H1 (cell line): Measurements from ENCODE around the gene SLC25A47. TPM values are rescaled to one million over a fixed set of nuclear protein-coding genes. Genes with fewer than 3 reads are reported as not detected.

Experiments used
- CTCF ChIA-PET: fragments of 300-600 bp; sonication (Branson Sonifier 250); formaldehyde crosslinking; loops from one replicate; lab custom pipeline; 2021; ENCODE audit not compliant: partially characterized antibody; lab: Charles Lee
- POLR2A ChIA-PET: fragments of 300-600 bp; sonication (Branson Sonifier 250); formaldehyde crosslinking; loops from one replicate; lab custom pipeline; 2021; ENCODE audit warnings: inconsistent platforms; ENCODE audit not compliant: partially characterized antibody; lab: Charles Lee
- DNase-seq, 2 experiments: peaks; one replicate each; pipeline versions ENCODE4 v3.0.0 to v3.0.0-alpha.2; 2010 to 2022; ENCODE audit warnings: low spot score in 2 of 2, low read depth in 1 of 2, mixed read lengths in 1 of 2
- FAIRE-seq: peaks from 2 replicates; lab custom pipeline; 2011; peaks lifted over from hg19 to GRCh38; lab: Jason Lieb, UNC
- H2AFZ ChIP-seq: 2 replicates; pipeline ENCODE4 v1.8.1; 2012; ENCODE audit warnings: low read length, inconsistent platforms
- H2AK5ac ChIP-seq: 2 replicates; pipeline ENCODE4 v1.6.1; 2013; ENCODE audit warnings: low read depth, low read length
- H2BK120ac ChIP-seq: replicated peaks from 2 replicates; pipeline ENCODE3; 2013; ENCODE audit warnings: low read depth, low read length, inconsistent platforms
- H2BK12ac ChIP-seq: 2 replicates; pipeline ENCODE4 v1.6.1; 2013; ENCODE audit warnings: low read depth, low read length
- H2BK15ac ChIP-seq: 2 replicates; pipeline ENCODE4 v1.6.1; 2013; ENCODE audit warnings: low read length
- H2BK20ac ChIP-seq: 2 replicates; pipeline ENCODE4 v1.6.1; 2013; ENCODE audit warnings: low read length
- H2BK5ac ChIP-seq: 2 replicates; pipeline ENCODE4 v1.6.1; 2013; ENCODE audit warnings: low read depth, low read length
- H3K14ac ChIP-seq: 2 replicates; pipeline ENCODE4 v1.6.1; 2013; ENCODE audit warnings: inconsistent platforms; ENCODE audit not compliant: insufficient read length
- H3K18ac ChIP-seq: 2 replicates; pipeline ENCODE4 v1.6.1; 2013; ENCODE audit warnings: low read length; ENCODE audit errors: extremely low read depth
- H3K23ac ChIP-seq: 2 replicates; pipeline ENCODE4 v1.6.1; 2013; ENCODE audit warnings: inconsistent platforms; ENCODE audit not compliant: insufficient read length
- H3K23me2 ChIP-seq: 2 replicates; pipeline ENCODE4 v1.6.1; 2013; ENCODE audit warnings: low read depth, low read length
- H3K27ac ChIP-seq: 2 replicates; pipeline ENCODE4 v1.6.1; 2011; ENCODE audit warnings: low read depth, low read length, inconsistent platforms
- H3K27me3 ChIP-seq, 4 experiments: replicated peaks in 1 of 4; 1 replicate in 1 of 4; 2 replicates in 3 of 4; pipeline versions ENCODE4 v1.6.1 to v1.8.1; 2011 to 2013; ENCODE audit warnings: low read length in 3 of 4, mild to moderate bottlenecking in 3 of 4, inconsistent platforms in 2 of 4, mixed read lengths in 2 of 4, moderate library complexity in 1 of 4; ENCODE audit not compliant: control insufficient read depth in 3 of 4, insufficient read depth in 3 of 4; ENCODE audit errors: extremely low read depth in 1 of 4
- H3K36me3 ChIP-seq, 4 experiments: 2 replicates each; pipeline versions ENCODE4 v1.6.1 to v1.8.1; 2011 to 2013; ENCODE audit warnings: mild to moderate bottlenecking in 4 of 4, low read length in 3 of 4, moderate library complexity in 2 of 4, control low read depth in 1 of 4, inconsistent platforms in 1 of 4; ENCODE audit not compliant: insufficient read depth in 4 of 4, control insufficient read depth in 2 of 4
- H3K4ac ChIP-seq: replicated peaks from 2 replicates; pipeline ENCODE3; 2013; ENCODE audit warnings: low read length, low read depth, mixed read lengths, inconsistent platforms; ENCODE audit not compliant: insufficient read length
- H3K4me1 ChIP-seq, 4 experiments: replicated peaks in 1 of 4; 1 replicate in 1 of 4; 2 replicates in 3 of 4; pipeline versions ENCODE4 v1.6.1 to v1.8.1; 2011 to 2013; ENCODE audit warnings: low read length in 3 of 4, inconsistent platforms in 2 of 4, mixed read lengths in 1 of 4; ENCODE audit not compliant: insufficient read depth in 4 of 4, control insufficient read depth in 3 of 4
- H3K4me2 ChIP-seq, 2 experiments: 2 replicates each; pipeline versions ENCODE4 v1.6.1 to v1.8.1; 2011 to 2013; ENCODE audit warnings: low read depth in 2 of 2, low read length in 2 of 2, control low read depth in 1 of 2, inconsistent platforms in 1 of 2, mild to moderate bottlenecking in 1 of 2; ENCODE audit not compliant: insufficient read depth in 1 of 2
- H3K4me3 ChIP-seq, 4 experiments: fragments of 200-600, 300-600 bp in 1 of 4; sonication (generic), shearing (Covaris generic), sonication (Bioruptor Twin) in 1 of 4; 2 replicates each; pipeline versions ENCODE4 v1.5.1 to v1.8.1; 2011 to 2016; ENCODE audit warnings: low read length in 4 of 4, low read depth in 3 of 4, control low read depth in 2 of 4, inconsistent platforms in 2 of 4, mild to moderate bottlenecking in 2 of 4, mixed read lengths in 1 of 4, moderate library complexity in 1 of 4; ENCODE audit not compliant: insufficient read depth in 2 of 4; ENCODE audit errors: extremely low read depth in 1 of 4
- H3K56ac ChIP-seq: replicated peaks from 2 replicates; pipeline ENCODE3; 2013; ENCODE audit warnings: low read depth, mild to moderate bottlenecking, mixed read lengths, low read length, inconsistent platforms; ENCODE audit not compliant: insufficient read length
- H3K79me1 ChIP-seq: 2 replicates; pipeline ENCODE4 v1.6.1; 2013; ENCODE audit warnings: low read depth, low read length, control low read depth
- H3K79me2 ChIP-seq, 2 experiments: 2 replicates each; pipeline versions ENCODE4 v1.6.1 to v1.8.1; 2012 to 2013; ENCODE audit warnings: low read length in 2 of 2, mild to moderate bottlenecking in 2 of 2, inconsistent platforms in 1 of 2; ENCODE audit not compliant: insufficient read depth in 2 of 2, control insufficient read depth in 1 of 2
- H3K9ac ChIP-seq, 4 experiments: replicated peaks in 1 of 4; 1 replicate in 1 of 4; 2 replicates in 3 of 4; pipeline versions ENCODE4 v1.6.1 to v1.8.1; 2011 to 2013; ENCODE audit warnings: low read depth in 3 of 4, low read length in 3 of 4, control low read depth in 2 of 4, mild to moderate bottlenecking in 2 of 4, moderate library complexity in 2 of 4, inconsistent platforms in 1 of 4; ENCODE audit errors: extremely low read depth in 1 of 4
- H3K9me3 ChIP-seq, 2 experiments: 2 replicates each; pipeline versions ENCODE4 v1.6.1 to v1.8.1; 2012 to 2013; ENCODE audit warnings: mild to moderate bottlenecking in 2 of 2, moderate library complexity in 2 of 2, control low read depth in 1 of 2, inconsistent platforms in 1 of 2, low read depth in 1 of 2, low read length in 1 of 2, mixed read lengths in 1 of 2; ENCODE audit not compliant: insufficient read depth in 2 of 2
- H4K20me1 ChIP-seq, 2 experiments: replicated peaks in 1 of 2; 2 replicates each; pipeline versions ENCODE3 to v1.8.1; 2011 to 2013; ENCODE audit warnings: inconsistent platforms in 2 of 2, low read length in 2 of 2, mild to moderate bottlenecking in 1 of 2; ENCODE audit not compliant: insufficient read depth in 2 of 2, control insufficient read depth in 1 of 2
- H4K5ac ChIP-seq: 2 replicates; pipeline ENCODE4 v1.6.1; 2013; ENCODE audit warnings: low read length, low read depth, mixed read lengths, inconsistent platforms; ENCODE audit not compliant: insufficient read length
- H4K8ac ChIP-seq: 2 replicates; pipeline ENCODE4 v1.8.0; 2013; ENCODE audit warnings: mild to moderate bottlenecking, moderate library complexity, low read length, inconsistent platforms; ENCODE audit not compliant: insufficient read depth; ENCODE audit errors: extremely low read depth
- H4K91ac ChIP-seq: replicated peaks from 2 replicates; pipeline ENCODE3; 2013; ENCODE audit warnings: low read length, mixed read lengths, inconsistent platforms; ENCODE audit not compliant: insufficient read length
- CBX8 ChIP-seq: fragments of 300-800, 300-1000 bp; sonication (generic); IDR thresholded peaks from 2 replicates; pipeline ENCODE4 v1.7.1; 2016; ENCODE audit warnings: low read depth, low read length, borderline replicate concordance
- CREB1 ChIP-seq: IDR thresholded peaks from 2 replicates; pipeline ENCODE4 v1.6.1; 2012; ENCODE audit warnings: inconsistent platforms
- JUN ChIP-seq: IDR thresholded peaks from 2 replicates; pipeline ENCODE4 v1.6.1; 2011; ENCODE audit warnings: low read depth, mild to moderate bottlenecking, improper control_type of control experiment, low read length
- JUND ChIP-seq: IDR thresholded peaks from 2 replicates; pipeline ENCODE4 v1.6.1; 2011; ENCODE audit warnings: mild to moderate bottlenecking, improper control_type of control experiment, low read length
- RAD21 ChIP-seq, 2 experiments: IDR thresholded peaks in 1 of 2; conservative IDR thresholded peaks in 1 of 2; 2 replicates each; pipeline ENCODE4 v1.6.1; 2011; ENCODE audit warnings: low read depth in 2 of 2, low read length in 2 of 2, improper control_type of control experiment in 1 of 2, inconsistent platforms in 1 of 2, mild to moderate bottlenecking in 1 of 2, moderate library complexity in 1 of 2
- RBBP5 ChIP-seq: IDR thresholded peaks from 2 replicates; pipeline ENCODE4 v1.7.1; 2012; ENCODE audit warnings: low read depth, mild to moderate bottlenecking, inconsistent platforms, low read length, moderate library complexity, borderline replicate concordance
- SIN3A ChIP-seq, 2 experiments: IDR thresholded peaks in 1 of 2; conservative IDR thresholded peaks in 1 of 2; 2 replicates each; pipeline ENCODE4 v1.6.1; 2011 to 2012; ENCODE audit warnings: low read length in 2 of 2, improper control_type of control experiment in 1 of 2, low read depth in 1 of 2, mild to moderate bottlenecking in 1 of 2
- TAF1 ChIP-seq: IDR thresholded peaks from 2 replicates; pipeline ENCODE4 v1.6.1; 2011; ENCODE audit warnings: mild to moderate bottlenecking, low read depth, low read length
- TAF7 ChIP-seq: optimal IDR thresholded peaks from 2 replicates; pipeline ENCODE3; 2011; ENCODE audit warnings: low read depth, mild to moderate bottlenecking, inconsistent platforms, low read length, moderate library complexity, borderline replicate concordance
- TBP ChIP-seq: IDR thresholded peaks from 2 replicates; pipeline ENCODE4 v1.6.1; 2011; ENCODE audit warnings: low read depth, low read length, improper control_type of control experiment
- ZNF274 ChIP-seq: IDR thresholded peaks from 2 replicates; pipeline ENCODE4 v1.7.0; 2012; ENCODE audit warnings: low read length, borderline replicate concordance; ENCODE audit errors: extremely low read depth
- WGBS, 2 experiments: shearing (Covaris generic) in 1 of 2; methylation state at CpG; one replicate each; pipeline versions ENCODE4 v1.1.6 to v1.1.7; 2013 to 2015; ENCODE audit warnings: low lambda C conversion rate in 2 of 2, mixed read lengths in 2 of 2, inconsistent platforms in 1 of 2, low coverage in 1 of 2, missing lambda C conversion rate in 1 of 2; ENCODE audit not compliant: insufficient replicate concordance in 2 of 2, insufficient coverage in 1 of 2, insufficient read length in 1 of 2; ENCODE audit errors: extremely low coverage in 1 of 2, missing lambda C conversion rate in 1 of 2; 5-methylcytosine and 5-hydroxymethylcytosine counted together
- polyA plus RNA-seq, 7 experiments: library from polyadenylated mRNA; depleted of rRNA in 3 of 7; stranded (reverse) in 5 of 7; unstranded in 2 of 7; fragments of >200 nt in 5 of 7; fragments of 200-250 nt in 2 of 7; gene quantifications; 1 replicate in 5 of 7; 2 replicates in 1 of 7; 4 replicates in 1 of 7; pipeline versions ENCODE4 v1.2.1 to v1.2.3, GENCODE V29; 2011 to 2013; ENCODE audit warnings: missing spikeins in 2 of 7, mixed read lengths in 2 of 7
- total RNA-seq: library from RNA; stranded (reverse); fragmentation: NEBNext Ultra II Directional; extraction: Animal tissue kit (Norgen Biotek cat#: 25700); gene quantifications from 2 replicates; pipeline ENCODE4 v1.2.1, GENCODE V29; 2021
- TF ChIP-seq, protein P1 (sequence below): IDR thresholded peaks from 2 replicates; pipeline ENCODE4 v1.6.1; 2012; ENCODE audit warnings: inconsistent platforms

Gene SLC25A47
- total and polyA plus RNA-seq, 2 of the 8 experiments (the other 6 are each of a cell fraction or from before 2014, with no cell fraction given): not detected

DNA sequence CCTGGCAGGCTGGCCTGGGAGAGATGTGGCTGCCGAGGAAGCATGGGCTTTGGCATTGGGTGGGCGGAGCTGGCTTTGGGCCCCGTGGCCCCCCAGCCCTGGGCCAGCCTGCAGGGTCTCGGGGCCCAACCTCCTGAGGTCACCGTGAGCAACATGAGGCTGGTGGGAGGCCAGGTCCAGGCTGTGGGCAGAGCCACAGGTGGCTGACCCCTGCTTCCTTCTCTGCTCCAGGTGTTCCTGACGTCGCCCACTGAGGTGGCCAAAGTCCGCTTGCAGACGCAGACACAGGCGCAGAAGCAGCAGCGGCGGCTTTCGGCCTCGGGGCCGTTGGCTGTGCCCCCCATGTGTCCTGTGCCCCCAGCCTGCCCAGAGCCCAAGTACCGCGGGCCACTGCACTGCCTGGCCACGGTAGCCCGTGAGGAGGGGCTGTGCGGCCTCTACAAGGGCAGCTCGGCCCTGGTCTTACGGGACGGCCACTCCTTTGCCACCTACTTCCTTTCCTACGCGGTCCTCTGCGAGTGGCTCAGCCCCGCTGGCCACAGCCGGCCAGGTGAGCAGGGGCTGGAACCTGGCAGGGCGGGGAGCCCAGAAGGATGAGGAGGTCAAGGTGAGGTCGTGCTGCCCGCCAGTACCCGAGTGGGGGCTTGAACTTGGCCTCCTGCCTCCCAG, 5.5 kb downstream of the SLC25A47 start:
- Histone ChIP-seq H3K9ac (no peak overlapping the region; a peak in 1 of 7 replicates), H3K36me3 (0 out of 8 replicates have a peak, but pooled peaks cover 0 to 3% (median 0%) of the 10 kb centered on the region in 4 experiments), H2BK12ac (no peak overlapping the region), H2AK5ac (no peak overlapping the region), H3K4me1 (0 out of 7 replicates have a peak, but pooled peaks cover 0 to 4% (median 0%) of the 10 kb centered on the region in 4 experiments), H3K18ac (no peak overlapping the region), H2BK120ac (no peak overlapping the region), H3K23ac (no peak overlapping the region), H2BK20ac (no peak overlapping the region), H2BK15ac (no peak overlapping the region), H2BK5ac (no peak overlapping the region), H3K4ac (no peak overlapping the region), H3K23me2 (no peaks in the 10 kb centered on the region; the same call in 1 of the 2 replicates), H3K9me3 (no peaks in the 10 kb centered on the region), H4K5ac (no peak overlapping the region), H3K4me3 (no peak overlapping the region), H4K91ac (no peak overlapping the region), H4K20me1 (peaks cover 0 to 1% of the 10 kb centered on the region in 2 experiments), H2AFZ (peak overlapping the region; percentile 87; the same call in 1 of the 2 replicates), H3K56ac (no peak overlapping the region), H4K8ac (peak overlapping the region; percentile 53; the same call in 1 of the 2 replicates), H3K27me3 (no peaks in the 10 kb centered on the region), H3K27ac (no peak overlapping the region), H3K4me2 (no peak overlapping the region), H3K79me1 (no peaks in the 10 kb centered on the region), H3K79me2 (no peaks in the 10 kb centered on the region), H3K14ac (no peak overlapping the region)
- no peak for DNase-seq
- no peak for FAIRE-seq
- 92% methylated on average over 30 of the region's 32 CpGs; no CpG with 5 or more reads in 1 of the 2 experiments for WGBS, 2 experiments
- POLR2A ChIA-PET: interaction anchor here (0.7 to 1.8 kb wide), 5 partner anchors 9 to 63 kb away, joined by 3 to 5 read pairs (median 3); no protein-coding TSS in a partner anchor
- CTCF ChIA-PET: interaction anchor here (1.7 kb wide), 1 partner anchor 309 kb away, joined by 3 read pairs; no protein-coding TSS in a partner anchor
- TF ChIP-seq TAF7 (no peak), CREB1 (no peak), RAD21 (IDR thresholded peaks at IDR 0.05 in 1 of 2, conservative IDR thresholded peaks at IDR 0.05 in 1 of 2; ENCODE audit: low read depth in 2 of 2, low read length in 2 of 2) (no peak), ZNF274 (no peak), TAF1 (no peak), SIN3A (conservative IDR thresholded peaks at IDR 0.05 in 1 of 2, IDR thresholded peaks at IDR 0.05 in 1 of 2; ENCODE audit: low read depth in 1 of 2, low read length in 2 of 2) (no peak), TBP (no peak), JUN (no peak), RBBP5 (no peak), JUND (no peak), CBX8 (no peak)
- TF ChIP-seq, protein P1, sequence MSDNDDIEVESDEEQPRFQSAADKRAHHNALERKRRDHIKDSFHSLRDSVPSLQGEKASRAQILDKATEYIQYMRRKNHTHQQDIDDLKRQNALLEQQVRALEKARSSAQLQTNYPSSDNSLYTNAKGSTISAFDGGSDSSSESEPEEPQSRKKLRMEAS: no peak
